Right lobe of liver (tissue), 6 donors: ENCODE results near the gene TSPYL4. TPM values are rescaled to one million over a fixed set of nuclear protein-coding genes. Genes with fewer than 3 reads are reported as not detected.

ENCODE experiments used
- ATAC-seq, 4 donors: fragments of 200-7000 bp; cut with Tn5 transposase; one replicate each; pipeline ENCODE4 v1.9.1; 2020; ENCODE audit warnings: mild to moderate bottlenecking in 4 of 4, moderate library complexity in 4 of 4
- DNase-seq, 3 donors: peaks; one replicate each; pipeline ENCODE4 v3.0.0-alpha.2; 2020
- H3K27ac ChIP-seq, 3 donors: fragments of 200-600 bp; one replicate each; pipeline ENCODE4 v1.8.0; 2022
- H3K27me3 ChIP-seq, 2 donors: fragments of 200-600 bp; one replicate each; pipeline ENCODE4 v1.8.0; 2022
- H3K36me3 ChIP-seq, 4 donors: fragments of 200-600 bp; sonication (generic) in 1 of 4; one replicate each; pipeline versions ENCODE4 v1.5.1 to v1.8.0; 2017 to 2022; ENCODE audit warnings: control low read depth in 1 of 4
- H3K4me1 ChIP-seq, 4 donors: fragments of 200-600 bp; sonication (generic) in 1 of 4; one replicate each; pipeline versions ENCODE4 v1.5.1 to v1.8.0; 2017 to 2022; ENCODE audit warnings: control low read depth in 1 of 4
- H3K4me3 ChIP-seq, 3 donors: fragments of 200-600 bp; one replicate each; pipeline ENCODE4 v1.8.0; 2022
- H3K9me3 ChIP-seq, 4 donors: fragments of 200-600 bp; sonication (generic) in 1 of 4; one replicate each; pipeline versions ENCODE4 v1.5.1 to v1.8.0; 2017 to 2022; ENCODE audit warnings: control low read depth in 1 of 4
- CTCF ChIP-seq, 4 donors: fragments of 200-600 bp in 3 of 4; fragments of 450-650 bp in 1 of 4; IDR thresholded peaks; one replicate each; pipeline versions ENCODE4 v1.5.1 to v1.8.0; 2016 to 2022; ENCODE audit warnings: antibody characterized with exemption in 4 of 4, mild to moderate bottlenecking in 2 of 4
- POLR2A ChIP-seq: fragments of 450-650 bp; IDR thresholded peaks from one replicate; pipeline ENCODE4 v1.6.1; 2017; ENCODE audit warnings: antibody characterized with exemption, mild to moderate bottlenecking
- WGBS: methylation state at CpG from one replicate; pipeline ENCODE4 v1.1.6; 2018; ENCODE audit warnings: low coverage, low lambda C conversion rate; ENCODE audit not compliant: insufficient coverage; ENCODE audit errors: missing lambda C conversion rate; 5-methylcytosine and 5-hydroxymethylcytosine counted together
- intact Hi-C, 2 donors: fragments of 100-400 bp; cut with DNase I; formaldehyde crosslinking; loops; one replicate each; pipeline versions ENCODE4 v1.11.2 to v1.14.1; 2022
- total RNA-seq, 6 experiments: library from RNA; depleted of rRNA in 2 of 6; stranded (reverse); fragments of >200 nt in 2 of 6; fragmentation: NEBNext Ultra II Directional in 3 of 6; extraction: Animal tissue kit (Norgen Biotek cat#: 25700) in 3 of 6; gene quantifications; one replicate each; pipeline versions ENCODE4 v1.1.0 to v1.2.4, GENCODE V29; 2016 to 2023
- donor health status: DM: no; HTN: yes; CAD: no.
- donor health status: DM: no; HTN: no; CAD: no.
- donor health status: DM: no; HTN: no; CAD: no.
- donor health status: DM: no; HTN: yes; CAD: no.
- donor health status: DM: no; HTN: yes; CAD: no.

TSPYL4 gene
- total RNA-seq, 6 experiments from 2014 or later, result 2.7 to 8.5 (median 3.5) TPM

GRCh38 chr6:116251568-116252384 is 2.1 kb downstream of the TSPYL4 start:
- Histone ChIP-seq H3K27ac (no peak overlapping the region), H3K27me3 (no peaks in the 10 kb centered on the region), H3K4me3 (no peak overlapping the region), H3K36me3 (no peaks in the 10 kb centered on the region), H3K4me1 (peaks cover 0 to 73% (median 13%) of the 10 kb centered on the region in 4 donors), H3K9me3 (no peaks in the 10 kb centered on the region)
- TF ChIP-seq POLR2A (no peak), CTCF (IDR thresholded peaks at IDR 0.05) (no peak)
- DNase-seq, result no peak
- intact Hi-C loops, result no loop called here
- ATAC-seq, result no peak
- WGBS, result 84% methylated on average over 5 of the region's 6 CpGs

- intact Hi-C loops, result no loop called here
Measured at GRCh38 chr6:116248577-116248976, 5.3 kb downstream of the TSPYL4 start.

GRCh38 chr6:116247285-116247684 is 6.6 kb downstream of the TSPYL4 start:
- Histone ChIP-seq H3K27me3 (no peaks in the 10 kb centered on the region), H3K4me3 (no peak overlapping the region), H3K27ac (peak overlapping the region in 2 of 3 donors; percentile 56 to 60), H3K9me3 (no peaks in the 10 kb centered on the region), H3K4me1 (peaks cover 0 to 47% (median 9%) of the 10 kb centered on the region in 4 donors), H3K36me3 (peaks cover 0 to 3% (median 0%) of the 10 kb centered on the region in 4 donors)
- intact Hi-C loops, result no loop called here
- no peak for DNase-seq
- peak; percentile 75 to 91 (median 86) for ATAC-seq
- TF ChIP-seq POLR2A, result no peak
- TF ChIP-seq CTCF (IDR thresholded peaks at IDR 0.05), result no peak

More at GRCh38 chr6:116248577-116248976, 5.3 kb downstream of the TSPYL4 start:
- no peak for ATAC-seq
- peaks cover 0 to 56% (median 9%) of the 10 kb centered on the region in 4 donors for H3K4me1 ChIP-seq
- no peak overlapping the region for H3K4me3 ChIP-seq
- H3K27ac ChIP-seq, result peak overlapping the region in 1 of 3 donors; percentile 56
- H3K27me3 ChIP-seq, result no peaks in the 10 kb centered on the region
- peaks cover 0 to 3% (median 0%) of the 10 kb centered on the region in 4 donors for H3K36me3 ChIP-seq
- TF ChIP-seq POLR2A (no peak), CTCF (IDR thresholded peaks at IDR 0.05) (no peak)
- WGBS, result 93% methylated on average over 2 of the region's 2 CpGs
- H3K9me3 ChIP-seq, result no peaks in the 10 kb centered on the region
- no peak for DNase-seq

GRCh38 chr6:116246089-116246488 is 7.8 kb downstream of the TSPYL4 start:
- intact Hi-C loops, result no loop called here
- no peak for ATAC-seq
- DNase-seq, result no peak
- Histone ChIP-seq H3K27ac (no peak overlapping the region), H3K9me3 (no peaks in the 10 kb centered on the region), H3K4me1 (peaks cover 0 to 37% (median 8%) of the 10 kb centered on the region in 4 donors), H3K4me3 (no peak overlapping the region), H3K36me3 (peaks cover 0 to 3% (median 0%) of the 10 kb centered on the region in 4 donors), H3K27me3 (no peaks in the 10 kb centered on the region)
- TF ChIP-seq CTCF (IDR thresholded peaks at IDR 0.05) (no peak), POLR2A (no peak)
- WGBS, result 79% methylated on average over 4 of the region's 4 CpGs
